ENCODE data around the gene PCMTD2.

PCMTD2 gene

DNA sequence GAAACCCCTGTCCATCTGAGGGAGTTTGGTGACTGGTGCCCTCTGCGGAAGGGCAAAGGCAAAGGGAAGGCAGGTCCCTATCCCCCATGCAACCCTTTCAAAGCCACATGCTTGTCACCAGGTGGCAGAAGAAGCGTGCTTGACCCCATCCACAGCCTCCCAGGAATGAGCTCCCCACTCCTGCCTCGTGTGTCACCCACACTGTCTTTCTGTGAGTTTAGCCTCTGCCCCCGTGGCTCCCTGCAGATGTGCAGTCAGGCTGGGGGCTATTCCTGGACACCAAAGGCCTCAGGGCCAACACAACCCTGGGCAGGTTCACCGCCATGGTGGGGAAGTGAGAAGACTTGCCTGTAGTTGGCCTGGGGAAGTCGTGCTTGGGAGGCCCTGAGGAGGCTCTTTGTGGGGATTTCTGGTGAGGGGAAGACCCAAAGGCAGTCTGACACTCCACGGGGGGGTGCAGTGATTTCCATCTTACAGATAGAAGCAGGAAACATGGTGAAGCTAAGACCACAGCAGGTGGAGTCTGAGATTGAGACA lies 16.6 kb upstream of the PCMTD2 start:
- DNase-seq (ENCODE audit: low read depth in 3 of 3), result no peak

DNA sequence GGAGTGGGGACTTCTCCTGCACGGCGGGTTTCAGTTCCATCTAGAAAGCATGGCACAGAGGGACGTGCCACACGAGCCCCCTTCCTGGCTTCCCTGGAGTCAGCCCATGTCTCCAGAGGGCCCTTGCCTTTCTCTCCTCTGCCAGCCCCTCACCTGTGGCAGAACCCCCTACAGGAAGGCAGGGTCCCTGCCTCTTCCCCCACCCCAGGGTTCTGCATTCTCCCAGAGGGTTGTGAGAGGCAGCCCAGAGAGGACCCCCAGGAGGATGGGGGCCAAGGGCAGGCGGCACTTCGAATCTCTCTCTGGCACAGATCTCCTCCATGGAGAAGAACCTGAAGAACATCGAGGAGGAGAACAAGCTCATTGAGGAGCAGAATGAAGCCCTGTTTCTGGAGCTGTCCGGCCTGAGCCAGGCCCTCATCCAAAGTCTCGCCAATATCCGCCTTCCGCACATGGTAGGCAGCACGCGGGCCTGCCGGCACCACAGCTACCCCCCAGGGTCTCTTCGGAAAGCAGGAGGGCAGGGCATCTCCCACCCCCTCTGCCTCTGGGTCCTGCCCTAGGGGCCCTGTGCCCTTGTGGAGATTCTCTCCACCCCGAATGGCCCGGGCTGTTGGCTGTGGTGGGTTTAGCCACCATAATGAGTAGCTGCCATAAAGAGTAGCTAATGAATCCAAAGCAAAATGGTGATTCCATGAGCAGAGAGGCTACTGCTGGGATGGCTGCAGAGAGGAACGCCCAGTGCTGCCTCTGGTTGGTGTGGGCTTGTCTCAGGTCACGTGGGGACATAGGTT lies 15.9 kb upstream of the PCMTD2 start:
- DNase-seq (ENCODE audit: low read depth in 3 of 3), result no peak

DNA sequence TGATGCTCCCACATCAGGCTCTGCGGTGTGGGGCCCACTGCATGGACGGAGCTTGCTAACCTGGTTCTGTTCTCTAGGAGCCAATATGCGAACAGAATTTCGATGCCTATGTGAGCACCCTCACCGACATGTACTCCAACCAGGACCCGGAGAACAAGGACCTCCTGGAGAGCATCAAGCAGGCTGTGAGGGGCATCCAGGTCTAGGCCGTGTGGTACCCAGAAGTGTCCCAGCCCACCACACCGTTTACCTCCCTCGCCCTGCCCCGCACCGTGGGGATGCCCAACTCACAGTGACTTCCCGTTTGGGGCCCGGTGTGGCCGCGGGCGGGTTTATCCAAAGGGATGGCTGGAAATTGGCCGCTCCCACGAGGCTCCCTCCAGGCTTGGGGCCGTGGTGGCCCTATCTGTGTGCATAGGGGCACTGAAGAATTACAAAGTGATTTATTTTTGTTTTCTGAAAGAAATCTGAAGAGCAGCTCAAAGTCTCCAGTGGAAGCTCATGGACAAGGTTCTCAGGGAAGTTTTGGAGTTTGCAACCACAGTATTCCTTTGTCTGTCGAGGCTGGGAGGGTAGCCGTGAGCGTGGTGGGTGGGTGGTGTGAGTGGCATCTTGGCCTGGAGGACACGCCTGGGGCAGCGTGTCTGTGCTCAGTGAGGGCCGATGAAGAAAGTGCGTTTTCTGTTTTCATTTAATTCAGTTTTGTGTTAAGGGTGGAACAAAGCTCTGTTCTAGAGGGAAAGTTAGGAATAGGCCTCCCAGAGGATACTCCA lies 15.1 kb upstream of the PCMTD2 start:
- no peak for DNase-seq (ENCODE audit: low read depth in 3 of 3)

- DNase-seq (ENCODE audit: low read depth in 3 of 3), result no peak
Observed at GRCh38 chr20:64241061-64241460, 14.5 kb upstream of the PCMTD2 start.

- no peak for DNase-seq (ENCODE audit: low read depth in 3 of 3)
Observed at GRCh38 chr20:64242003-64242796, 13.3 kb upstream of the PCMTD2 start.

DNA sequence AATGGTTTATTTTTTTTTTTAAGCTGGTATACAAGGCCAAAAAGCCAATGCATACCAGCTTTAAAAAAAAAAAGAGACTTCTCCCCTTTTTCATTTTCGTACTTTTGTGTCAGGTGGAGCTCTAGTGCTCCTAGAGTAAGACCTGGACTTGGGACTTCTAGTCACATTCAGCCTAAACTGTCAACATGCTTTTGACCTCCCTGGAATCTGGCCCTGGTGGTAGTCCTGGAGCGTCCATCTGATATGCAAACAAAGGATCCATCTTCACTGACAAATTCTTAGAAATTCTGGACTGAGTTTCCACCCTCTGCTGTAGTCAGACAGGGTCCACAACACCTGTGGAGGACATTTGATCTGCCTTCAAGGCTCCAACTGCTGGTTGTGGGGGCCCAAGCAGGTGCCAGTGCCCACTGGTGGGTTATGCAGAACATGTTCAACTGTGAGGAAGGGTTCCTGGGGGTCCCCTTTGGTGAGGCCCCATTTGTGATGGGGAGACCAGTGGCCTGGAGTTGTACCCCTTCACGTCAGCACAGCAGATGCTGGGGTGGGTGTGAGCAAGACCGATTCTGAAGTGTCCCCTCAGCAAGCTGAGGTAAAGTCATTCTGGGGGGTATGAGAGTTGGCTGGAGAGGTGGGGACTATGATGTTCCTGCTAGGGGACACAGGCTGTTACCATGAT lies 12.6 kb upstream of the PCMTD2 start:
- DNase-seq (ENCODE audit: low read depth in 3 of 3), result no peak

DNA sequence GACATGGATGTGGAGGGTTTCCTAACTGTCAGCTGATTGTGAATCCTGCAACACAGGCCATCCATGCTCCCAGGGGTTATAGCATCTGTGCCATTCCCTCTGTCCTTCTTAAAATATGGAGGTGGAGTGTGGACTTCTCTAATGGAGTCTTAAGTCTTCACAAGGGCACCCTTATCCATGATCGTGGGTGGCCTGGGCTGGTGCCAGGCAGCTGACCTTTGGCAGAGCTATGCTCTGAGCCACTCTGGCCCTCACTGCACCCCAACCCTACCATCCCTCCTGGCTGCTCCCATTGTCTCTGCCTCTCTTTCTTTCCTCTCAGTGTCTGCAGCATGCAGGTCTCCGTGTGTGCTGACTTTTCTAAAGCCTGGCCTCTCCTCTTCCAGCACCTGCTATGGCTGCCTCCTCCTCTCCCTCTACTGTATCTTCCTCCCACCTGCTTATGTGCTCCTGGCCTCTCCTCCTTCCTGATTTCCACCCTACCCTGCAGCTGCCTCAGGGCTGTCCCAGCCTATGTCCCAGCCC lies 11.2 kb upstream of the PCMTD2 start:
- no peak for DNase-seq (ENCODE audit: low read depth in 3 of 3)

DNA sequence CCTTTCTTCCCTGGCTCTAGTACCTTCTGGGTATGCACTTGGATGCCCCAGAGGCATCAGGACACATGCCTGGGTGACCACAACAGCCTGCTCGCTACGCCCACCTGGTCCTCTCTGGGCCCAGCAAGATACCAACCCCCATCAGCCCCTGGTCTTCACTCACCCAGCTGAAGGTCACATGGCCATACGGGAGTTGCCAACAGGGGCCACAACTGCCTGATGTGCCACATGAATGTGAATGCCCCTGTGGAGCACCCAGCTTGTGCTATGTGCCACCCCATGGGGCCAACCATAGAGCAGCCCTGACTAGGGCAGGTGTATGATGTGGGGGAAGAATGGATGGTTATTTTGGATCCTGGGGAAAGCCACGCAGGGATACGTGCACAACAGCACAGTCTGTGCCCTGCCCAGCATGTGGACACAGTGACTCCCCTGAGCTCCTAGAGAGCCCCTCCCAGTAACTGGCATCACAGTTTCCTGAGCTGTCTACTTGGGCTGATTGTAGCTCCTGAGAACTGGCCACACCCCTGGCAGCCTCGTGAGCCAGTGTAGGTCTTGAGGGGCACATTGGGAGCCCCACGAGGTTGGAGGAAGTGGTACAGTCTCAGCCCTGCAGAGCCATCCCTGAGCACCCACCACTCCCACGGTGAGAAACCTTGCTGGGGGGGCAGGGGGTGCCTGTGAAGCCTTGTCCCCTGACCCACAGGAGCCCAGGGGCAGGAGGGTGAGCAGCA lies 10.5 kb upstream of the PCMTD2 start:
- no peak for DNase-seq (ENCODE audit: low read depth in 3 of 3)

GRCh38 chr20:64245746-64246595 lies 9.6 kb upstream of the PCMTD2 start:
- DNase-seq (ENCODE audit: low read depth in 3 of 3), result no peak

DNA sequence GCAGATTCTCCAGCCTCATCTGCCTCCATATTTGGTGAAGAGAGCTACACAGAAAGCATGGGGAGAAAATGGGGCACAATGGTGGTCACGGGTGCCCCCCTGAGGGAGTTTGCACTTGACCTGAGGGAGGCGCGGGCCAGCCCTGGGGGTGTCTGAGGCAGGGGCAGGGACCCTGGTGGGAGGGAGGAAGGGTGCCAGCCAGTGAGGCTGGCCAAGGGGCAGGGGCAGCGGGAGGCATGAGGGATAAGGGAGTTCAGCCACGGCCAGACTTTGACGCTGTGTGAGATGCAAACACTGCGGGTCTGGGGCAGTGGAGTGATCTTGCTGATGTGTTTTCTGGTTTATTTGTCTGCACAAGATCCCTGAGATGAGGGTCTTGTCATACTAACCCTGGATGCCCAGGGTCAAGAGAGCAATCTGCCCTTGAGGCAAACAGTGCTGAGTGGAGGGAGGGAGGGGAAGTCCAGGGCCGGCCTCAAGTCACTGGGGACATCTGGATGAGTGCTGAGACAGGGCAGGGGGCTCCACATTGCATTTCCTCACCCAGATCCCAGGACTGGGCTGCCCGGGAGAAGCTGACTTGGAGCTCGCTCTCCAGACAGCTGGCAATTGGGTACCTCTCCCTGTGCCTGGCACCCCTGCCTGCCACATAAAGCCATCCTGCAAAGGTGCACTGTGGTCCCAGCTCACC lies 8.8 kb upstream of the PCMTD2 start:
- DNase-seq (ENCODE audit: low read depth in 3 of 3), result no peak

DNA sequence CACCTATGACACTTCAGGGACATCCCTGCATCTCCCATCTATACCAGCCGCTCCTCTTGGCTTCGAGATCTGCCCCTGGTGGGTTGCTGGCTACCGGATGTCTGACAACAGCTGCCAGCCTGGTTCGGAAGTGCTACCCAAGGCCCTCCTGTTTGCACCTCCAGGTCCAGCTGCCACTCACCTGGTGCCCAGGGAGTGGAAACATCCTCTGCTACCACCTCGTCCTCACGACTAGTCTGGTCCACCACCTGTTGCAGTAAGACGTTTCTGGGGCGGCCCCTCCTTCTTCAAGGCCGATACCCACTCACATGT lies 8.3 kb upstream of the PCMTD2 start:
- DNase-seq (ENCODE audit: low read depth in 3 of 3), result no peak

DNA sequence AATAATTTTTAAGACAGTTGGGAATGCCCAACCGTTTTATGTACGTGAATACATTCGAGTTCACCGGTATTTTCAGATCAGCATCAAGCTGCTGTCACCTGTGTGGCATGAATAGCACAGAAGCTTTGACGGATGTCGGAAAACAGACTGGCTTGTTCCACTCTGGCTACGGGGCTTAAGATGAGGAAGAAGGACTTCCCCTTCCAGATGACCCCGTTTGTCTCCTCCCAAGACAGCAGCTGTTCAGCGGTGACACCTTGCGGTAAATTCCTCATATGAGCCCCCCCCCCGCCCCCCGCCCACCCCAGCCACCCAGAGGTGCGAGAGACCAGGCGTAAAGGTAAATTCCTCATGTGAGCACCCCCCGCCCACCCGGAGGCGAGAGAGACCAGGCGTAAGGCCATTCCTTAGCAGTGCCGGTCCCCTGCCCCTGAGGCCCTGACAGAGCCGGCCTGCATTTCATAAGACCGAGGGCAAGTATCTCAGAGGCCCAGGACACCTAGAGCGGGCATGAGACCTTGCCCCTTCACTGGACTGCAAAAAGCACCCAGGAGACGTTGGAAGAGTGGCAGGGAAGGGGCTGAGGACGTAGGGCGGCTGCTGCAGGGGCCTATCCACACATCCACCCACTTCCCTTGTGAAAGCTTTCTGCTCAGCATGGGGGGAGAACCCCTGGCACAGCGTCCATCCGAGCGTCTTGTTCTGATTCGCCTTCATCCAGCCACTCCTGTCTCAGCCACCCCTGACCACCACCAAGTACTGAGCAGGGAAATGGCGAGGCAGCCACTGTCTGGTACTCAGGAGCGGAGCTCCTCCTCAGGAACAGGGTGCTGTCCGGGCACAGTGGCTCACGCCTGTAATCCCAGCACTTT lies 7.3 kb upstream of the PCMTD2 start:
- no peak for DNase-seq (ENCODE audit: low read depth in 3 of 3)

- no peak for DNase-seq (ENCODE audit: low read depth in 3 of 3)
Observed at GRCh38 chr20:64250027-64250426, 5.5 kb upstream of the PCMTD2 start.

DNA sequence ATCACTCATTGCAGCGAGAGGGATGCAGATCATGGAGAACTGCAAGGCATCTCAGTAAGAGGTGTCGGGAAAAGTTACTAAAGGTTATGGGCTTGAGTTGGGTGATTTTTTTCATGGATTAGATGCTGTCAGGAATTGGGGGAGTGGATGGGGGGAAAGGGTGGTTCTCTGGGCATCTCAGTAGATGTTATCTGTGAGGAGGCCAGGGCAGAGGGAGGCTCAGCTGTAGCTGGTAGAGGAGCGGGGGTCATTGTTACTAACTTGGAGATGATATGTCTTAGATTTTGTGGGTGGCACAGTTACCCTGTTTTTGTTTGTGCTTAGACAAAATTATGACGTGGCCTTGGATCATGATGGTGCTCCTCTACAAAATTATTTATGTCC lies 2.6 kb upstream of the PCMTD2 start:
- no peak for DNase-seq (ENCODE audit: low read depth in 3 of 3)

- DNase-seq (ENCODE audit: low read depth in 3 of 3), result no peak
Observed at GRCh38 chr20:64253443-64253842, 2.1 kb upstream of the PCMTD2 start.

DNA sequence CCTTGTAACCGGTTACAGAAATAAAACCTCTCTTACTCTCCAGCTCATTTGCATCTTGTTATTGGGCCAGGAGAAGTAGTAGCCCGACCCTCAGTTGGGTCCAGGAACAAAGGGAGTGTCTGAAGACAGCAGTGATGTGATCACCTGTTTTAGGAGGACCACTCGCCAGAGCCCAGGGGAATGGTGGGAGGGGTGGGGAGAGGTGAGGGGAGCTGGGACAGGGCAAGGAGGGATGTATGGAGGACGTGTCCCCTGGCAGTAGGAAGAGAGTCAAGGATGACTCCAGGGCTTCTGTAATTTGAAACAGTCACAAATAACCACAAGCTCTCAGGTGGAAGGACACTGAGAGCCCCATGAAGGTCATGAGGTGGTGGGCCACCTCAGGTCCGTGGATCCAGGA lies 1.4 kb upstream of the PCMTD2 start:
- DNase-seq (ENCODE audit: low read depth in 3 of 3), result no peak

DNA sequence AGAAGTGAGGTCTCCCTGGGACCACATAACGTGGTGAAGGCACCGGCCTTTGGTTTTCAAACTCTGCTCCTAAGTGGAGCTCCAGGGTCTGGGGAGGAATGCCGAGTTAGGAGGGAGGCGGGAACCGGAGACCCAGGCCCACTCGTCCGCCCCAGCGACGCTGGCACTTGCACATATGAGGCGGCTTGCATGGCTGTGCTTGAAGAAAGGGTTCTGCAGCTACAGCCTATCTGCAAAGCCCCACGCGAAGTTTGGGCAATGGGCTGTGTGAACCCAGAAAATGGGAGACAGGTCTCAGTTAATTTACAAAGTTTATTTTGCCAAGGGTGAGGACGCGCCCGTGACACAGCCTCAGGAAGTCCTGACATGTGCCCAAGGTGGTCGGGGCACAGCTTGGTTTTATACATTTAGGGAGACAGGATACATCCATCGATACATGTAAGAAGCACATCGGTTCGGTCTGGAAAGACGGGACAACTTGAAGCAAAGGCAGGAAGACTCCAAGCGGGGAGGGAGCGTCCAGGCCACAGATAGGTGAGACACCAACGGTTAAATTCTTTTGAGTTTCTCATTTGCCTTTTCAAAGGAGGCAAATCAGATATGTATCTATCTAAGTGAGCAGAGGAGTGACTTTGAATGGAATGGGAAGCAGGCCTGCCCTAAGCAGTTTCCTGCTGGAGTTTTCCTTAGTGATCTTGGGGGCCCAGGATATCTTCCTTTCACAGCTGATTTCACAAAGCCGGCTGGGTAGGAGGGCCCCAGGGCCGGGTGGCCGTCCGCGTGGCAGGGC lies 782 bp upstream of the PCMTD2 start:
- no peak for DNase-seq (ENCODE audit: low read depth in 3 of 3)
